Stimulated activated CD8-positive, alpha-beta memory T cell treated with anti-CD3 and anti-CD28 coated beads, Interleukin-4, amount 100 ng/mL, for 4 hours (primary cell): ENCODE measurements around the gene LARGE1.

Experiments used
- DNase-seq, 2 donors: peaks; one replicate each; pipeline ENCODE4 v3.0.0-alpha.2; 2020; ENCODE audit warnings: low read depth in 2 of 2, low spot score in 1 of 2

LARGE1 gene

GRCh38 chr22:33443683-33444082 lies 476.6 kb downstream of the LARGE1 start:
- no peak for DNase-seq

GRCh38 chr22:33440756-33441155 lies 479.5 kb downstream of the LARGE1 start:
- DNase-seq = no peak

GRCh38 chr22:33438273-33438672 lies 482.0 kb downstream of the LARGE1 start:
- DNase-seq = no peak

- DNase-seq = no peak
Measured at GRCh38 chr22:33431300-33431699, 489.0 kb downstream of the LARGE1 start.

GRCh38 chr22:33429281-33429680 lies 491.0 kb downstream of the LARGE1 start:
- DNase-seq = no peak

GRCh38 chr22:33427461-33427860 lies 492.8 kb downstream of the LARGE1 start:
- no peak for DNase-seq

GRCh38 chr22:33426451-33426850 lies 493.8 kb downstream of the LARGE1 start:
- no peak for DNase-seq

- no peak for DNase-seq
Measured at GRCh38 chr22:33421859-33422258, 498.4 kb downstream of the LARGE1 start.

- DNase-seq = no peak
Measured at GRCh38 chr22:33418484-33418883, 501.8 kb downstream of the LARGE1 start.

GRCh38 chr22:33415401-33415800 lies 504.9 kb downstream of the LARGE1 start:
- no peak for DNase-seq

- no peak for DNase-seq
Measured at GRCh38 chr22:33409079-33409478, 511.2 kb downstream of the LARGE1 start.

GRCh38 chr22:33405194-33405593 lies 515.1 kb downstream of the LARGE1 start:
- DNase-seq = no peak

- DNase-seq = no peak
Measured at GRCh38 chr22:33404723-33405122, 515.6 kb downstream of the LARGE1 start.

GRCh38 chr22:33402325-33402724 lies 518.0 kb downstream of the LARGE1 start:
- DNase-seq = no peak

- DNase-seq = no peak
Measured at GRCh38 chr22:33401291-33401690, 519.0 kb downstream of the LARGE1 start.

GRCh38 chr22:33400891-33401290 lies 519.4 kb downstream of the LARGE1 start:
- DNase-seq = no peak

- DNase-seq = no peak
Measured at GRCh38 chr22:33400061-33400840, 520.0 kb downstream of the LARGE1 start.

GRCh38 chr22:33397381-33397907 lies 522.8 kb downstream of the LARGE1 start:
- no peak for DNase-seq

GRCh38 chr22:33393432-33393831 lies 526.8 kb downstream of the LARGE1 start:
- no peak for DNase-seq

GRCh38 chr22:33391298-33391697 lies 529.0 kb downstream of the LARGE1 start:
- DNase-seq = no peak

- DNase-seq = no peak
Measured at GRCh38 chr22:33389936-33390335, 530.3 kb downstream of the LARGE1 start.

- no peak for DNase-seq
Measured at GRCh38 chr22:33386270-33386669, 534.0 kb downstream of the LARGE1 start.

GRCh38 chr22:33385611-33386010 lies 534.7 kb downstream of the LARGE1 start:
- DNase-seq = no peak
